Hepatic stellate cell (primary cell): Measurements from ENCODE around the gene NCR2.

Experiments used
- DNase-seq: peaks from one replicate; pipeline ENCODE4 v3.0.0; 2011; ENCODE audit warnings: low spot score

The NCR2 gene

DNA sequence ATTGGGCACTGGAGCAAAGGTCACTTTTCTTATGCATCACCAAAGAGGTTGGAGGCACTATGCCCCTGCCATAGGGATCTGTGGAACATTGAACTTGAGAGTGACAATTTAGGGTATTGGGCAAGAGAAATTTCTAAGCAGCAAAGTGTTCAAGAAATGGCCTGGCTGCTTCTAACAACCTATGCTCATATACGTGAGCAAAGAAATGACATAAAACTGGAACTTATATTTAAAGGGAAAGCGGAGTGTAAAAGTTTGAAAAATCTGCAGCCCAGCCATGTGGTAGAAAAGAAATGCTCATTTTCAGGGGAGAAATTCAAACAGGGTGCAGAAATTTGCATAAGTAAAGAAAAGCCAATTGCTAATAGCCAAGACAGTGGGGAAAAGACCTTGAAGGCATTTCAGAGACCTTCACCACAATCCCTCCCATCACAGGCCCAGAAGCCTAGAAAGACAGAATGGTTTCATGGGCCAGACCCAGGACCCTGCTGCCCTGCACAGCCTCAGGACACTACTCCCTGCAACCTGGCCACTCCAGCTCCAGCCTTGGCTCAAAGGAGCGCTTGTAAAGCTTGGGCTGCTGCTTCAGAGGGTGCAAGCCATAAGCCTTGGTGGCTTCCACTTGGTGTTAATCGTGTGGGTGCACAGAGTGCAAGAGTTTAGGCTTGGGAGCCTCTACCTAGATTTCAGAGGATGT is 24.4 kb downstream of the NCR2 start:
- no peak for DNase-seq

DNA sequence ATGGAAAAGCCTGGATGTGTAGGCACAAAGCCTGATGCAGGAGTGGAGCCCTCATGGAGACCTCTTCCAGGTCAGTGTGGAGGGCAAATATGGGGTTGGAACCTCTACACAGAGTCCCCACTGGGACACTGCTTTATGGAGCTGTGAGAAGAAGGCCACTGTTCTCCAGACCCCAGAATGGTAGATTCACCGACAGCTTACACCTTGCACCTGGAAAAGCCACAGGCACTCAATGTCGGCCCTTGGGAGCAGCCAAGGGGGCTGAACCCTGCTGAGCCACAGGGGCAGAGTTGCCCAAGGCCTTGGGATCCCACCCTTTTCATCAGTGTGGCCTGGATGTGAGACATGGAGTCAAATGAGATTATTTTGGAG is 24.9 kb downstream of the NCR2 start:
- DNase-seq: no peak

DNA sequence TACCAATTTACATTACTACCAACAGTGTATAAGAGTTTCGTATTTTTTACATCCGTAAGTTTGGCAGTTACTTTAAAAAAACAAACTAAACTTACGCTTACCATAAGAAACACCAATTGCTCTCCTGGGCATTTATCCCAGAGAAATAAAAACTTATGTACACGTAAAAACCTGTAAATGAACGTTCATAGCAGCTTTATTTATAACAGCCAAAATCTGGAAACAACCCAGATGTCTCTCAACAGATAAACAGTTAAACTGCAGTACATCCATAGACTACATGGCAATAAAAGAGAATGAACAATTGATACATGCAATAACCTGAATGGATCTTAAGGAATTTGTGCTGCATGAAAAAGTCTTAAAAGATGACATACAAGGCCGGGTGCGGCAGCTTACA is 30.7 kb downstream of the NCR2 start:
- DNase-seq: no peak

- DNase-seq: no peak
Measured at GRCh38 chr6:41367061-41367460, 31.7 kb downstream of the NCR2 start.

DNA sequence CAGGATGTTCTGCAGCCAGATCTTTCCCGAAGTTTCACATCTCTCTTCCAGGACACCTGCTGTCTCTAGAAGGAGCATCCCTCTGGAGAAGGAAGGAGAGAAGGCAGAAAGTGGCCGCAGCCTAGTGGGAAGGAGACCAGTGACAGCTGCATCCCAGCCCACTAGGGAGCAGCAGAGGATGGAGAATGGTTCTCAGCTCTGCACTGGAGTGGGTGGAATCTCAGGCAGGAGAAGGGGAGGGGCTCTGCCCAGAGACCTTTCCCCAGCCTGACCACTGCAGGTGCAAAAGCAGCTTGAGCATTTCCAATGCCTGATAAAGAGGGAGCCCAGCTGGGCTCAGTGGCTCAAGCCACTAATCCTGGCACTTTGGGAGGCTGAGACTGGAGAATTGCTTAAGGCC is 32.3 kb downstream of the NCR2 start:
- peak; percentile 63 for DNase-seq

GRCh38 chr6:41370488-41371111 is 35.2 kb downstream of the NCR2 start:
- no peak for DNase-seq

- DNase-seq: peak; percentile 65
Measured at GRCh38 chr6:41371461-41371991, 36.1 kb downstream of the NCR2 start.

DNA sequence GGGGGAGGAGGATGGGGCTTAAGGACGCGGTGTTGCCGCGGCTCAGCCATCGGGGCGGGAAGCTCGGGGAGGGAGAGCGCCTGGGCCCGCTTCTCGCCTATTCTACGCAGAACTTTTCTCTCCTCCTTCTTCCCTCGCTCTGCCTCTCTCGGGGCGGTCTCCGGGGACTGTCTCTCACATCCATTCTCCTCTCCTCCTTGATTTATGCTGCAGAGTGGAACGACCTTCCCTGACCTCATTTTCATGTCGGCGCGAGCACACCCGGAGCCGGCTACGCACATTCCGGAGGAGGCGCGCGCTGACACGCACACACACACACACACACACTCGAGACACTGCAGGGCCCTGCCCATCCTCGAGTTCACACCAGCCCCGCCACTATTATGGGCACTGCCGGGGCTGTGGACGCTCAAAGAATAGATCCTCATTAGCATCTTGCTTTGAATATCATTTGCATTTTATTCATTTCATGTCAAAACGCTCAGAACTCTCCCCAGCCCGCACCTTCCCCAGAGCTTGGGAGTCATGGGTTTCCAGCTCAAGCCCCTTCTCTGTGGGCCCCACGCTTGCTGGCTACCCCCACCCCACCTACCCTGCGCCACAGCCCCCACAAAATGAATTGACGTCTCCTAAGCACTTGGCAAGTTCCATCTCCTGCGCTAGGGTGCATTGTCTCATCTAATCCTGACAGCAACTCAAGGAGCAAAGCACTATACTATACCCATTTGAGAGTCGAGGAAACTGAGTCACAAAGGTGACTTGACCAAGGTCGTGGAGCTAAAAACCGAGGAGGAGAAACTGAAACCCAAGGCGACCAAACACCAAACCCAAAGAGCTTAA is 36.8 kb downstream of the NCR2 start:
- no peak for DNase-seq

DNA sequence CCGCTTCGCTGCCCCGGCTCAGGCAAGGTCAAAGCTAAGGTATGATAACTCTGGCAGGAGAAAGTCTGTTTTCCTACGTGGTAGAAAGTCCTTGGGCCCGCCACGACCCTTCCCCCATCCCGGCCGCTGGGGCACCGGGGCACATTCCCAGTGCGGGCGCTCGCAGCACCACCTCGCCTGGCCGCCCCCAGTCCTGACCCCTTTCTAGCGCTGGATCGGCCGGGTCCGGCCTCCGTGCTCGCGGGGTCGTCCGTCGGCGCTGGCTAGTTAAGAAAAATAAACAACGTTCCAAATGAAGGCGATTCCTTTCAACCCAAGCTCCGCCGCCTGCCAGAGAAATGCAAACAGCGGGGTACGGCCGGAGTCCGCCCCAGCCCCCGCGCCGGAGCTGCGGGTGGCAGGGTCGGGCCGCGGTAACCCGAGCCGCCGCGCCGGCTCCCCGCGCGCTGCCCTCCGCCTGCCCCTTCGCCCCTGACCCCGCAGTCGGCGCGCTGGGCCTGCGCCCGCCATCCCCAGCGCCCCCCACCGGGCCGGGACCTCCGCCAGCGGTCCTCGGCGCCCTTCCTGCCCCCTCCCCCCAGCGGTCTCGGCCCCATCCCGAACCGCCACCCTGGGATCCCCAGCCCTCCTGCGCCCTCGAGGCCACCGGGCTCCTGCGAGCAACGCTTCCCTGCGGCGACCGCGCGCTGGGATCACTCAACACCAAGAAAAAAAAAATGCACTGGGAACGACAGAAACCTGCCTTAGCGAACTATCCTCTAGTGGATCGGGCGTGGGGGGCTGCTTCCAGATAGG is 37.6 kb downstream of the NCR2 start:
- no peak for DNase-seq

DNA sequence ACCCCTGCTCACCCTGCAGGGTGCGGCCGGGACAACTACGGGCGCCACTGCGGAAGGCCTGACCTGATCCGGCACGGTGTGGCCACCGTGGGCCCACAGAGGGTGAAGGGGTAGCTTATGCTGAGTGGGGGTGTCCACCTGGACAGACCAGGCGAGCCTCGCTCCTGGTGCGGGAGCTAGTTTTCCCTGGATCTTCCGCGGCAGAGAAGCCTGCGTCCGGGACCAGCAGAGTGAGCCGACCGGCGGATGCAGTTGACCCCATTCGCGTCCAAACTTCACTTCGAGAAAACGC is 38.2 kb downstream of the NCR2 start:
- DNase-seq: no peak

DNA sequence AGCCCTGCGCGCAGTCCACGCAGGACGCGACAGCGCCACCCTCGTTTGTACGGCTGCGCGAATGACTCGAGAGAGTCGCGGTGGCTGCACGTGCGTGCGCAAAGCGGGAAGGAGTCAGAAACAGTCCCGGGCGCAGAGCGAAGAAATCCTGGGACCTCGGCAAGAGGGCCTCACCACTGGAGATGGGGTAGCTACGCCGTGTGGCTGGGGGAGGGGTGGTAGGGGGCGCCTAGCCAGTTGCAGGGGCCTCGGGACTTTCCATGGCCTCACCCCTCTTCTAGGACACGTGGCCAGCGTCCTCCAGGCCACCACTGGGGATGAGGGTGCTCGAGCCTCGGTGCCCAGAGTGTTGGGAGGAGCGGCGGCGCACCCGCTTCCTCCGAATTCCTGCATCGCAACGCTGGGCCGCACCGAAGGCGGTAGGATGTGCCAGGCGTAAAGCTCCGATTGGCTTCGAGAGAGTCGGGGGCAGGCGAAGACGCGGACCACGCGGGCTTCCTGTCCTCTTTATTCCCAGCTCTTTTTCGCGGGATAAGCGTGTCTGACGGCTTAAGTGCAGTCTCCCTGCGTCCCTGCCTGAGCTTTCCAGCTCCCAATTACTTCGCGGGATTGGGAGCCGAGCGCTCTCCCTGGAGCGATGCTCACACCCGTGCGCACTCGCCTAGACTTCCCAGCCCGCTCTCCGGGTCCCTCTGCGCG is 38.7 kb downstream of the NCR2 start:
- no peak for DNase-seq

DNA sequence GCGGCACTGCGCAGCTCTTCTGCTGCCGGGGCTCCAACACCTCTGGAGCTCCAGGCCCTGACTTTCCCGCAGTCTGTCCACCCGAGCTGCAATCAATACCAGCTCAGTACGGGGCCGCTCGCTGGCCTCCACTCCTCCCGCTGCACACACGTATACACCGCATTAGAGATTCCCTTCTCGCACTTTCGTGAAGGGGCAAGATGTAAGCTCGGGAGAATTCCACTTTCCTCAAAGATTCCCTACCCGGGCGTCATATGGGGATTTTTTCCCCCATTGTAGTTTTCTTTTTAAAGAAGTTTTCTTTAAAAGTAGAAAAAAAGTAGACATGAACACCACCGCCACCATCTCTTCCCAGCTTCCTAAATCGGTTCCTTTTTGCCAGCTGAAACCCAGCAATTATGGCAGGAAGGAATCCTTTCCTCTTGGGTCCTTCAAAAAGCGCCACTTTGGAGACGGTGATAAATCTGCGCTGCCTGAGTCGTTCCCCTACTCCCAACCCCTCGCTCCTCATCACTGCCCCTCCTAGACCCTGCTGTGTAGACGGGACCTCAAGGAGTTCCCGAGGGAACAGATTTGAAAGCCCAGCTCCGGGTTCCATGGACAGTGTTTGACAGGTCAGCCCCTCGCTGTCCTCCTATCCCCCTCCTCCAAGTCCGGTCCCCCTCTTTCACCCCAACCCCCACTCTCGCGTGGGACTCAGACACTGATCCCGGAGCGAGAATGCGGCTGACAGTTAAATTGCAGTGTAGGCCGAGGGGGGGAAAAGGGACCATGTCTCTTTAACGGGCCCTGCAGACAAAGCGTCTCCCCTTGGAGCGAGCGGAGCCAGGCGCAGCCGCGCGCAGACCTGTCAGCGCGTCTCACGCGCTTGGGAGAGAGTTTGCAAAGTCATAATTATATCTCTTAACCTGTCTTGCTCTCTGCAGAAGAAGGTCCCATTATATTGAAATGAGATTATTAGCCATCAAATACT is 39.5 kb downstream of the NCR2 start:
- DNase-seq: no peak

GRCh38 chr6:41375598-41376151 is 40.3 kb downstream of the NCR2 start:
- no peak for DNase-seq

GRCh38 chr6:41376176-41376575 is 40.8 kb downstream of the NCR2 start:
- DNase-seq: no peak

DNA sequence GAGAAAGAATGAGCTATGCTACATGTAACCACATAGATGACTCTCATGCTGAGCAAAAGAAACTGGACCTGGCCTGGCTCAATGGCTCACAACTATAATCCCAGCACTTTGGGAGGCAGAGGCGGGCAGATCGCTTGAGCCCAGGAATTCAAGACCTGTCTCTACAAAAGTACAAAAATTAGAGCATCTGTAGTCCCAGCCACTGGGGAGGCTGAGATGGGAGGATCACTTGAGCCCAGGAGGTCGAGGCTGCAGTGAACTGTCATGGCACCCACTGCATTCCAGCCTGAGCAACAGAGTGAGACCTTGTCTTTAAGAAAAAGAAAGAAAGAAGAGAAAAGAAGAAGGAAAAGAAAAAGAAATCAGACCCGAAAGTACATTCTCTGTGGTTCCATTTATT is 41.7 kb downstream of the NCR2 start:
- no peak for DNase-seq

DNA sequence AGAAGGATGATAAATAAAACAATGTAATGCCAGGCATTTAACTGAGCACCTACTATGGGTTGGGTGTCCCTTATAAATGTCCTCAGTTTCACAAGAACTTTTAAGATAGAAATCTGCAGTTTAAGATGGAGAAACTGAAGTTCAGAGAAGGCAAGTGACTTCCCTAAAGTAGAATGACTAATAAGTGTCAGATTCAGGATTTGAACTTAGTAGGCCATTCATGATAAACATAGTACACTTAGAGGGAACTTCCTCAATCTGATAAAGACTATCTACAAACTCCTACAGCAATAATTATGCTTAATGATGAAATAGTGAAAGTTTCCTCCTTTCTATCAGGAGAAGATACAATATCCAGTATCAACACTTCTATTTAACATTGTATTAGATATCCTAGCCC is 43.9 kb downstream of the NCR2 start:
- DNase-seq: no peak

- no peak for DNase-seq
Measured at GRCh38 chr6:41386594-41386993, 51.2 kb downstream of the NCR2 start.

GRCh38 chr6:41392246-41392645 is 56.8 kb downstream of the NCR2 start:
- DNase-seq: no peak

- no peak for DNase-seq
Measured at GRCh38 chr6:41396335-41396734, 60.9 kb downstream of the NCR2 start.

DNA sequence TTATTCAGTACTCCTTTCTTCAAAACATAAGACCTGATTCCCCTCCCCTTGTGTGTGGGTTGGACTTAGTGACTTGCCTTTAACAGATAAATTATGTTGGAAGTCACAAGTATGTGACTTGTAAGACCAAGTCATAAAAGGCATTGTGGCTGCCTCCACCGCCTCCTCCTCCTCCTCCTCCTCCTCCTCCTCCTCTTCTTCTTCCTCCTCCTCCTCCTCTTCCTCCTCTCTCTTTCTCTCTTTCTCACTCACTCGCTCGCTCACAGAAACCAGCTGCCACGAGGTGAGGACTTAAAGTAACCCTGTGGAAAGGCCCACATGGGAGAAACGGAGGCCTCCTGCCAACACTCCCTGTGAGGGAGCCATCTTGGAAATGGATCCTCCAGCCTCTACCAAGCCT is 64.0 kb downstream of the NCR2 start:
- DNase-seq: no peak
